Keratinocyte (primary cell): ENCODE data around the gene FBXO45. TPM values are rescaled to one million over a fixed set of nuclear protein-coding genes. Genes with fewer than 3 reads are reported as not detected.

Source experiments
- DNase-seq: peaks from one replicate; pipeline ENCODE4 v3.0.0-alpha.2; 2011; ENCODE audit warnings: low read depth, missing footprints, low spot score
- FAIRE-seq: peaks from 2 replicates; lab custom pipeline; 2011; peaks lifted over from hg19 to GRCh38; lab: Jason Lieb, UNC
- H2AFZ ChIP-seq: 2 replicates; pipeline ENCODE4 v1.6.0; 2012; ENCODE audit warnings: low read length, control low read depth, inconsistent platforms; ENCODE audit not compliant: control insufficient read depth
- H3K27ac ChIP-seq: 2 replicates; pipeline ENCODE4 v1.5.1; 2011; ENCODE audit warnings: low read length; ENCODE audit not compliant: control insufficient read depth, insufficient read depth
- H3K27me3 ChIP-seq: 3 replicates; pipeline ENCODE4 v1.6.0; 2011; ENCODE audit warnings: low read length; ENCODE audit not compliant: control insufficient read depth, insufficient read depth; ENCODE audit errors: extremely low read depth
- H3K36me3 ChIP-seq, 2 experiments: 2 replicates in 1 of 2; 3 replicates in 1 of 2; pipeline ENCODE4 v1.5.1; 2011; ENCODE audit warnings: low read length in 2 of 2, mild to moderate bottlenecking in 1 of 2; ENCODE audit not compliant: control insufficient read depth in 2 of 2, insufficient read depth in 2 of 2; ENCODE audit errors: extremely low read depth in 1 of 2
- H3K4me1 ChIP-seq: 3 replicates; pipeline ENCODE4 v1.5.1; 2011; ENCODE audit warnings: low read length; ENCODE audit not compliant: control insufficient read depth, insufficient read depth; ENCODE audit errors: extremely low read depth
- H3K4me2 ChIP-seq: 3 replicates; pipeline ENCODE4 v1.6.0; 2011; ENCODE audit warnings: low read depth, low read length; ENCODE audit not compliant: control insufficient read depth, insufficient read depth; ENCODE audit errors: extremely low read depth
- H3K4me3 ChIP-seq, 3 experiments: fragments of 200-600 bp in 1 of 3; sonication (generic) in 1 of 3; 2 replicates in 2 of 3; 3 replicates in 1 of 3; pipeline ENCODE4 v1.5.1; 2011 to 2016; ENCODE audit warnings: low read length in 3 of 3, mild to moderate bottlenecking in 3 of 3, control low read depth in 2 of 3, inconsistent platforms in 1 of 3, low read depth in 1 of 3, mixed read lengths in 1 of 3, mixed run types in 1 of 3, moderate library complexity in 1 of 3; ENCODE audit not compliant: control insufficient read depth in 2 of 3, insufficient read depth in 2 of 3; ENCODE audit errors: extremely low read depth in 1 of 3
- H3K79me2 ChIP-seq: 2 replicates; pipeline ENCODE4 v1.6.0; 2012; ENCODE audit warnings: low read length; ENCODE audit not compliant: control insufficient read depth, insufficient read depth
- H3K9ac ChIP-seq: 3 replicates; pipeline ENCODE4 v1.6.0; 2011; ENCODE audit warnings: low read length; ENCODE audit not compliant: control insufficient read depth, insufficient read depth; ENCODE audit errors: extremely low read depth
- H3K9me1 ChIP-seq: 3 replicates; pipeline ENCODE4 v1.6.0; 2011; ENCODE audit warnings: low read length; ENCODE audit not compliant: control insufficient read depth, insufficient read depth; ENCODE audit errors: extremely low read depth
- H3K9me3 ChIP-seq: 2 replicates; pipeline ENCODE4 v1.5.1; 2012; ENCODE audit warnings: low read depth, low read length; ENCODE audit not compliant: control insufficient read depth
- H4K20me1 ChIP-seq: 3 replicates; pipeline ENCODE4 v1.6.0; 2011; ENCODE audit warnings: low read length; ENCODE audit not compliant: control insufficient read depth, insufficient read depth; ENCODE audit errors: extremely low read depth
- EZH2 ChIP-seq: IDR thresholded peaks from one replicate; pipeline ENCODE4 v1.6.1; 2012; ENCODE audit warnings: inconsistent platforms, mild to moderate bottlenecking, low read length, moderate library complexity
- dilution Hi-C: fragments of 300-500 bp; cut with MboI; formaldehyde crosslinking; loops from one replicate; pipeline ENCODE4 v1.7.0; 2020; ENCODE audit warnings: low sequenced_read_pairs; ENCODE audit not compliant: extremely low pct_ligation_motif_present
- polyA plus RNA-seq, 5 experiments: library from polyadenylated mRNA; depleted of rRNA in 3 of 5; stranded (reverse) in 3 of 5; stranded (forward) in 1 of 5; unstranded in 1 of 5; fragments of >200 nt; gene quantifications; 1 replicate in 1 of 5; 2 replicates in 3 of 5; 3 replicates in 1 of 5; pipeline versions ENCODE4 v1.2.1 to v1.2.3, GENCODE V29; 2011 to 2012; ENCODE audit warnings: missing spikeins in 2 of 5, low read depth in 1 of 5, low replicate concordance in 1 of 5
- TF ChIP-seq, protein P1 (sequence below), 3 experiments: IDR thresholded peaks in 1 of 3; conservative IDR thresholded peaks in 1 of 3; optimal IDR thresholded peaks in 1 of 3; 2 replicates in 2 of 3; 3 replicates in 1 of 3; pipeline versions ENCODE3 to v1.5.1; 2011; ENCODE audit warnings: low read length in 3 of 3, mild to moderate bottlenecking in 3 of 3, moderate library complexity in 2 of 3, control low read depth in 1 of 3, inconsistent platforms in 1 of 3; ENCODE audit not compliant: insufficient read depth in 2 of 3; ENCODE audit errors: extremely low read depth in 1 of 3

The FBXO45 gene
- polyA plus RNA-seq, 1 donor (not counting 4 experiments of a cell fraction or from before 2014, with no cell fraction given): 17.9 TPM

DNA sequence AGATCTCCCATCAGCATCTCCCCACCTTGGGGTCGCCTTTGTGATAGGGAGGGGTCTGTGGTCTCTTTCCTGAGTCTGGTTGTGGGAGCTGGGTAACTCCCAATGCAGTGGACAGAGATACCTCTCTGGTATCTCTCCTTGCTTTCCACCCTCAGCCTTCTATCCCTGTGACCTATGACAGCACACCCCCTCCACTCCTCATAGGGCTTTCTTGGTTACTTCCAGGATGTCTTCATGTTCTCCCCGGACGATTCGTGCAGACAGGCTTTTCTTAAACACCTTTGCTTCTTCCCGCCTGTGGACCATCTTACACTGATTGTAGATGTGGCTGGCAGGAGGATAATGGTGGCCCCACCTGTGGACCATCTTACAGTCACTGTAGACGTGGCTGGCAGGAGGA is 56.9 kb downstream of the FBXO45 start:
- dilution Hi-C loops: loop anchor here (5.0 kb wide), 1 partner anchor 62 kb away; no protein-coding TSS in a partner anchor
- H3K36me3 ChIP-seq: no peaks in the 10 kb centered on the region
- FAIRE-seq (no peak), DNase-seq (no peak)
- H3K9ac ChIP-seq: no peak overlapping the region
- H3K9me3 ChIP-seq: no peaks in the 10 kb centered on the region
- no peaks in the 10 kb centered on the region for H3K4me1 ChIP-seq
- no peak overlapping the region for H3K4me2 ChIP-seq
- no peak overlapping the region for H2AFZ ChIP-seq
- no peak overlapping the region for H3K27ac ChIP-seq
- H4K20me1 ChIP-seq: no peaks in the 10 kb centered on the region
- no peaks in the 10 kb centered on the region for H3K79me2 ChIP-seq
- H3K9me1 ChIP-seq: no peaks in the 10 kb centered on the region
- TF ChIP-seq, protein P1, sequence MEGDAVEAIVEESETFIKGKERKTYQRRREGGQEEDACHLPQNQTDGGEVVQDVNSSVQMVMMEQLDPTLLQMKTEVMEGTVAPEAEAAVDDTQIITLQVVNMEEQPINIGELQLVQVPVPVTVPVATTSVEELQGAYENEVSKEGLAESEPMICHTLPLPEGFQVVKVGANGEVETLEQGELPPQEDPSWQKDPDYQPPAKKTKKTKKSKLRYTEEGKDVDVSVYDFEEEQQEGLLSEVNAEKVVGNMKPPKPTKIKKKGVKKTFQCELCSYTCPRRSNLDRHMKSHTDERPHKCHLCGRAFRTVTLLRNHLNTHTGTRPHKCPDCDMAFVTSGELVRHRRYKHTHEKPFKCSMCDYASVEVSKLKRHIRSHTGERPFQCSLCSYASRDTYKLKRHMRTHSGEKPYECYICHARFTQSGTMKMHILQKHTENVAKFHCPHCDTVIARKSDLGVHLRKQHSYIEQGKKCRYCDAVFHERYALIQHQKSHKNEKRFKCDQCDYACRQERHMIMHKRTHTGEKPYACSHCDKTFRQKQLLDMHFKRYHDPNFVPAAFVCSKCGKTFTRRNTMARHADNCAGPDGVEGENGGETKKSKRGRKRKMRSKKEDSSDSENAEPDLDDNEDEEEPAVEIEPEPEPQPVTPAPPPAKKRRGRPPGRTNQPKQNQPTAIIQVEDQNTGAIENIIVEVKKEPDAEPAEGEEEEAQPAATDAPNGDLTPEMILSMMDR (optimal IDR thresholded peaks at IDR 0.05 in 1 of 3, IDR thresholded peaks at IDR 0.05 in 1 of 3, conservative IDR thresholded peaks at IDR 0.05 in 1 of 3; ENCODE audit: extremely low read depth in 1 of 3, insufficient read depth in 2 of 3, low read length in 3 of 3): no peak
- no peak for TF ChIP-seq EZH2
- H3K4me3 ChIP-seq: no peak overlapping the region
- no peaks in the 10 kb centered on the region for H3K27me3 ChIP-seq

DNA sequence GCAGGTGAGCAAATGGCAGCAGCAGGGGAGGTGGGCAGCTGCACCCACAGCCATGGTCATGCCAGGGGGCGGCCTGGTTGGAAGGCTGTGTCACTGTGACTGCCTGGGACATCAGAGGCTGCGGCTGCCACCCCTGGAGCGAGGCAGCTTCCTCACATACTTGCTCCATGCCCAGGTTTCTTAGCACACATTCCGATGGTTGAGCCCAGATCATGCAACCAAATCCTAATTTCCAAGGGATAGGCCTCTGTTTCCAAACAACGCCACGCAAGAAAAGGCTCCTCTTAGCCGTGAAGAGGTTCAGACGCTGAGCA is 59.4 kb downstream of the FBXO45 start:
- Histone ChIP-seq H3K27ac (no peak overlapping the region), H3K9me3 (no peaks in the 10 kb centered on the region), H3K79me2 (no peaks in the 10 kb centered on the region), H3K9ac (no peak overlapping the region), H3K9me1 (no peaks in the 10 kb centered on the region), H3K4me2 (no peak overlapping the region), H3K4me3 (no peak overlapping the region), H2AFZ (no peak overlapping the region), H3K36me3 (no peaks in the 10 kb centered on the region), H4K20me1 (no peaks in the 10 kb centered on the region), H3K27me3 (no peaks in the 10 kb centered on the region), H3K4me1 (peaks cover 10% of the 10 kb centered on the region)
- DNase-seq (no peak), FAIRE-seq (no peak)
- dilution Hi-C loops: loop anchor here (5.0 kb wide), 1 partner anchor 59 kb away; no protein-coding TSS in a partner anchor
- TF ChIP-seq EZH2: no peak
- TF ChIP-seq, protein P1 (optimal IDR thresholded peaks at IDR 0.05 in 1 of 3, IDR thresholded peaks at IDR 0.05 in 1 of 3, conservative IDR thresholded peaks at IDR 0.05 in 1 of 3; ENCODE audit: extremely low read depth in 1 of 3, insufficient read depth in 2 of 3, low read length in 3 of 3): no peak
